ENCODE data around the gene VPS33A. TPM values are rescaled to one million over a fixed set of nuclear protein-coding genes. Genes with fewer than 3 reads are reported as not detected.
A peak's percentile ranks its signal among the peaks of the same experiment; 100 is the strongest.

Gene VPS33A
- polyA plus RNA-seq, 1 experiment, result 22.7 TPM

DNA sequence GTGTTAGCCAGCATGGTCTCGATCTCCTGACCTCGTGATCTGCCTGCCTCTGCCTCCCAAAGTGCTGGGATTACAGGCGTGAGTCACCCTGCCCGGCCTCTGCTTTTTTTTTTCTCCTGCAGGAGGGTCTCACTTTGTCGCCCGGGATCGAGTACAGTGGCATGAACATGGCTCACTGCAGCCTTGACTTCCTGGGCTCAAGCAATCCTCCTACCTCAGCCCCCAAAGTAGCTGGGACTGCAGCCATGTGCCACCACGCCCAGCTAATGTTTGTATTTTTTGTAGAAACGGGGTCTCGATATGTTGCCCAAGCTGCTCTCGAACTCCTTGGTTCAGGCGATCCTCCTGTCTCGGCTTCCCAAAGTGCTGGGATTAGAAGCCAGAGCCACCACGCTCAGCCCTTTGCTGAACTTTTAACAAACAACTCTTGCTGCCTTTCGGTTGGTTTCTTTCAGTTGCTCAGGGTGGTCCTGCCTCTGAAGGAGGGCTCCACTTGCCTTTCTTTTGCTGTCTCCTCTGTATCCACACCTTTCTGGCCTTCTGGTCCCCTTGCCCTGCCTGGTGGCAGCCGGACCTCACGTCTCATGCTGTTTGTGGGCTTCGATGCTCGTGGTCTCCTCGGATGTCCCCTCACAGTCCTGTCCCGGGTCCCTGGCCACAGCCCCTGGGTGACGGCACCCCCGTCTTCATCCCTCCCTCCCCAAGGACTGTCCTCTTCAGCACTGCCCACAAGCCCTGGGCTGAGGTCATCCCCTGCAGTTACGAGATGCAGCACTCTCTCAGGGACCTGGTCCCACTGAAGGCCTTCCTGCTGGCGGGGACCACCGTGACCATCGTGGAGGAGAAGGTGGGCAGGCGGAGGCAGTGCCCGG is 66.6 kb downstream of the VPS33A start:
- CTCF ChIA-PET, result no interaction called here
- no peak for DNase-seq (ENCODE audit: low read depth, low spot score)
- Histone ChIP-seq H3K9me3 (ENCODE audit: control insufficient read depth, insufficient read depth, low read length) (peaks cover 5% of the 10 kb centered on the region), H3K4me3 (ENCODE audit: low read depth, low read length) (no peak overlapping the region), H3K27ac (ENCODE audit: low read depth, low read length) (no peak overlapping the region), H3K27me3 (ENCODE audit: control insufficient read depth, insufficient read depth, low read length) (peaks cover 5% of the 10 kb centered on the region)
- TF ChIP-seq, protein P1, sequence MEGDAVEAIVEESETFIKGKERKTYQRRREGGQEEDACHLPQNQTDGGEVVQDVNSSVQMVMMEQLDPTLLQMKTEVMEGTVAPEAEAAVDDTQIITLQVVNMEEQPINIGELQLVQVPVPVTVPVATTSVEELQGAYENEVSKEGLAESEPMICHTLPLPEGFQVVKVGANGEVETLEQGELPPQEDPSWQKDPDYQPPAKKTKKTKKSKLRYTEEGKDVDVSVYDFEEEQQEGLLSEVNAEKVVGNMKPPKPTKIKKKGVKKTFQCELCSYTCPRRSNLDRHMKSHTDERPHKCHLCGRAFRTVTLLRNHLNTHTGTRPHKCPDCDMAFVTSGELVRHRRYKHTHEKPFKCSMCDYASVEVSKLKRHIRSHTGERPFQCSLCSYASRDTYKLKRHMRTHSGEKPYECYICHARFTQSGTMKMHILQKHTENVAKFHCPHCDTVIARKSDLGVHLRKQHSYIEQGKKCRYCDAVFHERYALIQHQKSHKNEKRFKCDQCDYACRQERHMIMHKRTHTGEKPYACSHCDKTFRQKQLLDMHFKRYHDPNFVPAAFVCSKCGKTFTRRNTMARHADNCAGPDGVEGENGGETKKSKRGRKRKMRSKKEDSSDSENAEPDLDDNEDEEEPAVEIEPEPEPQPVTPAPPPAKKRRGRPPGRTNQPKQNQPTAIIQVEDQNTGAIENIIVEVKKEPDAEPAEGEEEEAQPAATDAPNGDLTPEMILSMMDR (IDR thresholded peaks at IDR 0.05; ENCODE audit: low read depth, low read length), result no peak
- POLR2A ChIA-PET, result interaction anchor here (0.6 kb wide), 1 partner anchor 12 kb away, joined by 4 read pairs; no protein-coding TSS in a partner anchor

DNA sequence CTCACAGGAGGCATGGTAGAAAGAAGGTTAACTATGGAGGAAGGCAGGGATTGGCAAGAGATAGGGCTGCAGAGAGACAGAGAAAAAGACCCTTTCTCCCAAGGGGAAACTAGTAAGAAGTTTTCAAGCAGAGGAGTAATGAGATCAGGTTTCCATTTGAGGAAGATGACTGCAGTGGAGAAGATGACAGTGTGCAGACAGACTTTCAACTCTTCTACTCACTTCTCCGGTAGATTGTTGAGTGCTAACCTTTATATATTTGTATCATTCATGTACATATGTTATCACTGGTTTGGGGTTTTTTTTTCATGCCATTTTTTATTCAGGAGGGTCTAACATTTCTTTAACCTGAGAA is 68.7 kb downstream of the VPS33A start:
- TF ChIP-seq, protein P1 (IDR thresholded peaks at IDR 0.05; ENCODE audit: low read depth, low read length), result no peak
- POLR2A ChIA-PET, result no interaction called here

DNA sequence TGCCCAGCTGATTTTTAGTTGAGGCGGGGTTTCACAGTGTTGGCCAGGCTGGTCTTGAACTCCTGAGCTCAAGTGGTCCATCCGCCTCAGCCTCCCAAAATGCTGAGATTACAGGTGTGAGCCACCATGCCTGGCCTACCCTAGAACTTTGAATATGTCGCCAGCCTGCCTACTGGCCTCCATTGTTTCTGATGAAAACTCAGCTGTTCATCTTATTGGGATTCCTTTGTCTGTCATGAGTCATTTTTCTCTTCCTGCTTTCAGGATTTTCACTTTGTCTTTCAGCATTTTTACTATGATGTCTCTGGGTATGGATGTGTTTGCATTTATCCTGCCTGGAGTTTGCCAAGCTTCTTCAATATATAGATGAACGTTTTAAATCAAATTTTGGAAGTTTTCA is 70.9 kb downstream of the VPS33A start:
- H3K27ac ChIP-seq (ENCODE audit: low read depth, low read length), result no peak overlapping the region
- ChIA-PET POLR2A (no interaction called here), CTCF (no interaction called here)
- no peak overlapping the region for H3K4me3 ChIP-seq (ENCODE audit: low read depth, low read length)
- H3K9me3 ChIP-seq (ENCODE audit: control insufficient read depth, insufficient read depth, low read length), result peaks cover 8% of the 10 kb centered on the region
- no peak for DNase-seq (ENCODE audit: low read depth, low spot score)
- H3K27me3 ChIP-seq (ENCODE audit: control insufficient read depth, insufficient read depth, low read length), result no peaks in the 10 kb centered on the region
- TF ChIP-seq, protein P1 (IDR thresholded peaks at IDR 0.05; ENCODE audit: low read depth, low read length), result no peak

More for the DNA sequence above, 68.7 kb downstream of the VPS33A start:
- CTCF ChIA-PET, result no interaction called here
- Histone ChIP-seq H3K27me3 (ENCODE audit: control insufficient read depth, insufficient read depth, low read length) (no peaks in the 10 kb centered on the region), H3K4me3 (ENCODE audit: low read depth, low read length) (no peak overlapping the region), H3K9me3 (ENCODE audit: control insufficient read depth, insufficient read depth, low read length) (peaks cover 8% of the 10 kb centered on the region), H3K27ac (ENCODE audit: low read depth, low read length) (peak overlapping the region; percentile 47)
- no peak for DNase-seq (ENCODE audit: low read depth, low spot score)

DNA sequence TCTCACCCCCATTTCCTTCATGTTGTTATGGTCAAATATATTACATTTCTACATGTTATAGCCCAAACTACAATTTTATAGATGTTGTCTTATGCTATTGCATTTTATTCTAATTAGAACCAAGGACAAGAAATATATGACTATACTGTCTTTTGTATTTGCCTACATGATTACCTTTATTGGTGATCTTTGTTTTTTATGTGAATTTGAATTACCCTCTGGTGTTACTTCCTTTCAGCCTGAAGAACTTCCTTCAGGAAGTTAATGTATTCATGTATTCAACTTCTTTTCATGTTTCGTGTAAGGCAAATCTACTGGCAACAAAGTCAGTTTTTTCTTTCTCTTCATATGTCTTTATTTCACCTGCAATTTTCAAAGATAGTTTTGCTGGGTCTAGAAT is 71.5 kb downstream of the VPS33A start:
- H3K4me3 ChIP-seq (ENCODE audit: low read depth, low read length), result no peak overlapping the region
- no peak overlapping the region for H3K27ac ChIP-seq (ENCODE audit: low read depth, low read length)
- no peaks in the 10 kb centered on the region for H3K27me3 ChIP-seq (ENCODE audit: control insufficient read depth, insufficient read depth, low read length)
- ChIA-PET CTCF (no interaction called here), POLR2A (no interaction called here)
- TF ChIP-seq, protein P1 (IDR thresholded peaks at IDR 0.05; ENCODE audit: low read depth, low read length), result no peak
- peaks cover 8% of the 10 kb centered on the region for H3K9me3 ChIP-seq (ENCODE audit: control insufficient read depth, insufficient read depth, low read length)
- DNase-seq (ENCODE audit: low read depth, low spot score), result no peak

DNA sequence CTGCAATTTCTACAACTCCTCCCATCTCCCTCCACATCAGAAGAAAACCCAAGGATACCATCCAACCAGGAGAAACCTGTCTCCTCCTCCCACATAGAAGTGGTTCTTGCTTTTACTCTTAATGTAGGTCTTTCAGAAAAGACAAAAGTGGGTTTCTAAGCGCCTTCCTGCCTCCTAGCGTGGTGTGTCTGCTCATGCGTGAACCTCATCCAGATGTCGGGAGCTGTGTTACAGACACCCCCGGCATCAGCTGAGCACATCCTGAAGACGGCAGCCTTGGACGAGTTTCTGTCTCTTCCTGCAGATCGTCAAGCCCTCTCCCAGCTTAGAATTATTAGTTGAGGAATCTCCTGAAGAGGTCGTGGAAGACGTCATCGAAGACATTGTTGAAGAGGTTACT is 73.9 kb downstream of the VPS33A start:
- DNase-seq (ENCODE audit: low read depth, low spot score), result no peak
- TF ChIP-seq, protein P1 (IDR thresholded peaks at IDR 0.05; ENCODE audit: low read depth, low read length), result no peak
- H3K4me3 ChIP-seq (ENCODE audit: low read depth, low read length), result no peak overlapping the region
- no peak overlapping the region for H3K27ac ChIP-seq (ENCODE audit: low read depth, low read length)
- H3K27me3 ChIP-seq (ENCODE audit: control insufficient read depth, insufficient read depth, low read length), result no peaks in the 10 kb centered on the region
- CTCF ChIA-PET, result interaction anchor here (0.6 to 2.5 kb wide), 5 partner anchors 41 to 358 kb away, joined by 3 to 16 read pairs (median 7); no protein-coding TSS in a partner anchor
- POLR2A ChIA-PET, result no interaction called here
- peaks cover 8% of the 10 kb centered on the region for H3K9me3 ChIP-seq (ENCODE audit: control insufficient read depth, insufficient read depth, low read length)

Data from AG04450 (cell line).